ENCODE data around the gene KDM8.

DNA sequence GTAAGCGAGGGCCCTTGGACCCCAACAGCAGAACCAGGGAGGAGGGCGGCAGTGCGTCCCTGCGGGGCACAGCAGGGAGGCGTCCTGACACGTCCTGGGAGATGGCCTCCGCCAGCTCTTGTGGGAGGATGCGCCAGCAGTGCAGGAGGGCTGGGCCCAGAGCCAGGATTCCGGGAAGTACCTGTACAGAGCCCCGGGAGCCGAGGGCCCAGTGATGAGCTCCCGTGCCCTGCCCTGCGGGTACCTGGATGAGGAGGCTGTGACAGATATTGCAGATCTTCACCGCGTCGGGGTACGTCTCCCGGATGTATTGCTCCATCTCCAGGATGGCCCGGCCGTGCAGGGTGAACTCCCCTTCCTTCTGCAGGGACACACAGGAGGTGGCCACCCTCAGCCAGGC, 23.1 kb downstream of the KDM8 start:
- TF ChIP-seq, protein P1, sequence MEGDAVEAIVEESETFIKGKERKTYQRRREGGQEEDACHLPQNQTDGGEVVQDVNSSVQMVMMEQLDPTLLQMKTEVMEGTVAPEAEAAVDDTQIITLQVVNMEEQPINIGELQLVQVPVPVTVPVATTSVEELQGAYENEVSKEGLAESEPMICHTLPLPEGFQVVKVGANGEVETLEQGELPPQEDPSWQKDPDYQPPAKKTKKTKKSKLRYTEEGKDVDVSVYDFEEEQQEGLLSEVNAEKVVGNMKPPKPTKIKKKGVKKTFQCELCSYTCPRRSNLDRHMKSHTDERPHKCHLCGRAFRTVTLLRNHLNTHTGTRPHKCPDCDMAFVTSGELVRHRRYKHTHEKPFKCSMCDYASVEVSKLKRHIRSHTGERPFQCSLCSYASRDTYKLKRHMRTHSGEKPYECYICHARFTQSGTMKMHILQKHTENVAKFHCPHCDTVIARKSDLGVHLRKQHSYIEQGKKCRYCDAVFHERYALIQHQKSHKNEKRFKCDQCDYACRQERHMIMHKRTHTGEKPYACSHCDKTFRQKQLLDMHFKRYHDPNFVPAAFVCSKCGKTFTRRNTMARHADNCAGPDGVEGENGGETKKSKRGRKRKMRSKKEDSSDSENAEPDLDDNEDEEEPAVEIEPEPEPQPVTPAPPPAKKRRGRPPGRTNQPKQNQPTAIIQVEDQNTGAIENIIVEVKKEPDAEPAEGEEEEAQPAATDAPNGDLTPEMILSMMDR (IDR thresholded peaks at IDR 0.05), result no peak
- TF ChIP-seq EZH2phosphoT487 (IDR thresholded peaks at IDR 0.05; ENCODE audit: borderline replicate concordance, low read depth) (no peak), EP300 (IDR thresholded peaks at IDR 0.05; ENCODE audit: borderline replicate concordance in 1 of 2, low read depth in 1 of 2, low read length in 1 of 2) (no peak), CHD2 (IDR thresholded peaks at IDR 0.05; ENCODE audit: low read length, partially characterized antibody) (no peak), YY1 (IDR thresholded peaks at IDR 0.05; ENCODE audit: low read depth) (no peak), RAD21 (IDR thresholded peaks at IDR 0.05; ENCODE audit: low read length) (no peak), NRF1 (IDR thresholded peaks at IDR 0.05; ENCODE audit: low read depth, low read length) (no peak)
- TF ChIP-seq, protein P2, sequence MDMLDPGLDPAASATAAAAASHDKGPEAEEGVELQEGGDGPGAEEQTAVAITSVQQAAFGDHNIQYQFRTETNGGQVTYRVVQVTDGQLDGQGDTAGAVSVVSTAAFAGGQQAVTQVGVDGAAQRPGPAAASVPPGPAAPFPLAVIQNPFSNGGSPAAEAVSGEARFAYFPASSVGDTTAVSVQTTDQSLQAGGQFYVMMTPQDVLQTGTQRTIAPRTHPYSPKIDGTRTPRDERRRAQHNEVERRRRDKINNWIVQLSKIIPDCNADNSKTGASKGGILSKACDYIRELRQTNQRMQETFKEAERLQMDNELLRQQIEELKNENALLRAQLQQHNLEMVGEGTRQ (IDR thresholded peaks at IDR 0.05; ENCODE audit: borderline replicate concordance, low read depth, low read length), result no peak
- TF ChIP-seq, protein P3, sequence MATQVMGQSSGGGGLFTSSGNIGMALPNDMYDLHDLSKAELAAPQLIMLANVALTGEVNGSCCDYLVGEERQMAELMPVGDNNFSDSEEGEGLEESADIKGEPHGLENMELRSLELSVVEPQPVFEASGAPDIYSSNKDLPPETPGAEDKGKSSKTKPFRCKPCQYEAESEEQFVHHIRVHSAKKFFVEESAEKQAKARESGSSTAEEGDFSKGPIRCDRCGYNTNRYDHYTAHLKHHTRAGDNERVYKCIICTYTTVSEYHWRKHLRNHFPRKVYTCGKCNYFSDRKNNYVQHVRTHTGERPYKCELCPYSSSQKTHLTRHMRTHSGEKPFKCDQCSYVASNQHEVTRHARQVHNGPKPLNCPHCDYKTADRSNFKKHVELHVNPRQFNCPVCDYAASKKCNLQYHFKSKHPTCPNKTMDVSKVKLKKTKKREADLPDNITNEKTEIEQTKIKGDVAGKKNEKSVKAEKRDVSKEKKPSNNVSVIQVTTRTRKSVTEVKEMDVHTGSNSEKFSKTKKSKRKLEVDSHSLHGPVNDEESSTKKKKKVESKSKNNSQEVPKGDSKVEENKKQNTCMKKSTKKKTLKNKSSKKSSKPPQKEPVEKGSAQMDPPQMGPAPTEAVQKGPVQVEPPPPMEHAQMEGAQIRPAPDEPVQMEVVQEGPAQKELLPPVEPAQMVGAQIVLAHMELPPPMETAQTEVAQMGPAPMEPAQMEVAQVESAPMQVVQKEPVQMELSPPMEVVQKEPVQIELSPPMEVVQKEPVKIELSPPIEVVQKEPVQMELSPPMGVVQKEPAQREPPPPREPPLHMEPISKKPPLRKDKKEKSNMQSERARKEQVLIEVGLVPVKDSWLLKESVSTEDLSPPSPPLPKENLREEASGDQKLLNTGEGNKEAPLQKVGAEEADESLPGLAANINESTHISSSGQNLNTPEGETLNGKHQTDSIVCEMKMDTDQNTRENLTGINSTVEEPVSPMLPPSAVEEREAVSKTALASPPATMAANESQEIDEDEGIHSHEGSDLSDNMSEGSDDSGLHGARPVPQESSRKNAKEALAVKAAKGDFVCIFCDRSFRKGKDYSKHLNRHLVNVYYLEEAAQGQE (IDR thresholded peaks at IDR 0.05; ENCODE audit: low read depth, low read length), result no peak
- TF ChIP-seq, protein P4, sequence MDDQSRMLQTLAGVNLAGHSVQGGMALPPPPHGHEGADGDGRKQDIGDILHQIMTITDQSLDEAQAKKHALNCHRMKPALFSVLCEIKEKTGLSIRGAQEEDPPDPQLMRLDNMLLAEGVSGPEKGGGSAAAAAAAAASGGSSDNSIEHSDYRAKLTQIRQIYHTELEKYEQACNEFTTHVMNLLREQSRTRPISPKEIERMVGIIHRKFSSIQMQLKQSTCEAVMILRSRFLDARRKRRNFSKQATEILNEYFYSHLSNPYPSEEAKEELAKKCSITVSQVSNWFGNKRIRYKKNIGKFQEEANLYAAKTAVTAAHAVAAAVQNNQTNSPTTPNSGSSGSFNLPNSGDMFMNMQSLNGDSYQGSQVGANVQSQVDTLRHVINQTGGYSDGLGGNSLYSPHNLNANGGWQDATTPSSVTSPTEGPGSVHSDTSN (IDR thresholded peaks at IDR 0.05), result no peak
